Heart right ventricle (tissue), 16 donors: ENCODE measurements around the gene CNOT1. TPM values are rescaled to one million over a fixed set of nuclear protein-coding genes. Genes with fewer than 3 reads are reported as not detected.

Experiments used
- ATAC-seq, 8 donors: fragments of 200-7000 bp; cut with Tn5 transposase; one replicate each; pipeline ENCODE4 v1.9.1; 2020; ENCODE audit warnings: mild to moderate bottlenecking in 8 of 8, moderate library complexity in 8 of 8, moderate number of reproducible peaks in 1 of 8
- DNase-seq, 2 donors: peaks; one replicate each; pipeline ENCODE4 v3.0.0-alpha.2; 2020
- H3K27ac ChIP-seq, 10 donors: fragments of 200-600 bp; sonication (generic) in 2 of 10; one replicate each; pipeline versions ENCODE4 v1.5.0 to v1.8.0; 2020 to 2022; ENCODE audit warnings: mild to moderate bottlenecking in 3 of 10
- H3K27me3 ChIP-seq, 7 donors: fragments of 200-600 bp; one replicate each; pipeline ENCODE4 v1.8.0; 2021 to 2022; ENCODE audit warnings: mild to moderate bottlenecking in 2 of 7
- H3K36me3 ChIP-seq, 9 donors: fragments of 200-600 bp; sonication (generic) in 1 of 9; one replicate each; pipeline versions ENCODE4 v1.5.0 to v1.8.0; 2020 to 2022; ENCODE audit warnings: mild to moderate bottlenecking in 2 of 9
- H3K4me1 ChIP-seq, 9 donors: fragments of 200-600 bp; sonication (generic) in 1 of 9; one replicate each; pipeline versions ENCODE4 v1.5.0 to v1.8.0; 2020 to 2022; ENCODE audit warnings: mild to moderate bottlenecking in 4 of 9
- H3K4me3 ChIP-seq, 10 donors: fragments of 200-600 bp; sonication (generic) in 2 of 10; one replicate each; pipeline versions ENCODE4 v1.5.0 to v1.8.0; 2020 to 2022; ENCODE audit warnings: mild to moderate bottlenecking in 7 of 10, moderate library complexity in 2 of 10
- H3K9me3 ChIP-seq, 11 donors: fragments of 200-600 bp in 10 of 11; sonication (generic) in 2 of 11; one replicate each; pipeline versions ENCODE4 v1.5.0 to v1.8.0; 2013 to 2022; ENCODE audit warnings: mild to moderate bottlenecking in 2 of 11, control low read depth in 1 of 11, moderate library complexity in 1 of 11
- CTCF ChIP-seq, 9 donors: fragments of 200-600 bp; sonication (generic) in 2 of 9; IDR thresholded peaks; one replicate each; pipeline versions ENCODE4 v1.5.0 to v1.8.0; 2021 to 2022; ENCODE audit warnings: antibody characterized with exemption in 9 of 9, mild to moderate bottlenecking in 5 of 9, moderate library complexity in 1 of 9
- WGBS, 2 donors: extraction: QIAGEN DNeasy Blood & Tissue Kit; methylation state at CpG; one replicate each; pipeline ENCODE4 v1.1.7; 2013; ENCODE audit warnings: inconsistent platforms in 1 of 2; 5-methylcytosine and 5-hydroxymethylcytosine counted together
- intact Hi-C, 10 donors: fragments of 100-400 bp; cut with DNase I; formaldehyde crosslinking; loops; one replicate each; pipeline versions ENCODE4 v1.11.1 to v1.14.2; 2022
- polyA plus RNA-seq, 2 donors: library from polyadenylated mRNA; stranded (reverse); fragments of 200-250 nt; gene quantifications; one replicate each; pipeline ENCODE4 v1.2.3, GENCODE V29; 2013
- total RNA-seq, 10 donors: library from RNA; stranded (reverse); fragmentation: NEBNext Ultra II Directional in 3 of 10; extraction: Animal tissue kit (Norgen Biotek cat#: 25700) in 3 of 10; gene quantifications; one replicate each; pipeline versions ENCODE4 v1.2.1 to v1.2.4, GENCODE V29; 2021 to 2023
- donor health status: Arrhythmogenic right ventricular cardiomyopathy.
- donor health status: ischemic (EF 13 %, LVEDD 7.1; RV severe dilation, severe dysfunction).
- donor health status: healthy with polysubstance abuse.
- donor health status: DM: no; HTN: yes; CAD: no.
- donor health status: DM: no; HTN: no; CAD: no.
- donor health status: ischemic (EF 25% LVEDD 6.9; RV normal size, moderate dysfunction).
- donor health status: ischemic (EF 25% LVEDD 5.7; RV mildly dilated, moderate dysfunction).
- donor health status: healthy.
- donor health status: DM: yes; HTN: yes; CAD: no.
- donor health status: Ischemic cardiomyopathy.
- donor health status: ischemic (EF 35%, LVEDD 5.7; RV mildly dilated, moderate dysfunction).
- donor health status: nonischemic (EF 11% LVEDD 7.7; RV severe dilation, severe dysfunction).
- donor health status: DM: yes; HTN: yes; CAD: no.
- donor health status: PGD.
- donor health status: ischemic (EF 29% LVEDD 5.4; RV normal size, mild dysfunction).
- donor health status: nonischemic (EF 23%, LVEDD 6.1; RV moderate dilation, normal function).

CNOT1 gene
- total and polyA plus RNA-seq, 12 donors = 27.2 to 102 (median 81.7) TPM

- intact Hi-C loops = loop anchor here in 6 of 10 donors (5.0 to 10.0 kb wide), 6 partner anchors 115 to 248 kb away; partner anchors contain the start of genes CNOT1 (in 1 of the 6) and GOT2 (in 1 of the 6)
- no peak for TF ChIP-seq CTCF (IDR thresholded peaks at IDR 0.05)
- peak overlapping the region in 1 of 10 donors; percentile 26 for H3K27ac ChIP-seq
- H3K27me3 ChIP-seq = no peaks in the 10 kb centered on the region
- WGBS, 2 donors = 88 to 92% methylated on average over 9 of the region's 9 CpGs
- ATAC-seq (no peak), DNase-seq (no peak)
- H3K36me3 ChIP-seq = peaks cover 0 to 75% (median 6%) of the 10 kb centered on the region in 9 donors
- no peak overlapping the region for H3K4me3 ChIP-seq
- no peaks in the 10 kb centered on the region for H3K9me3 ChIP-seq
- H3K4me1 ChIP-seq = peaks cover 0 to 17% (median 3%) of the 10 kb centered on the region in 9 donors
These were observed 120.2 kb downstream of the CNOT1 start for GRCh38 chr16:58509256-58510096.

GRCh38 chr16:58508671-58509251 lies 120.9 kb downstream of the CNOT1 start:
- no peak overlapping the region for H3K27ac ChIP-seq
- H3K9me3 ChIP-seq = no peaks in the 10 kb centered on the region
- DNase-seq = no peak
- ATAC-seq = no peak
- TF ChIP-seq CTCF (IDR thresholded peaks at IDR 0.05) = no peak
- H3K4me1 ChIP-seq = peaks cover 0 to 13% (median 0%) of the 10 kb centered on the region in 9 donors
- H3K4me3 ChIP-seq = no peak overlapping the region
- 75 to 83% methylated on average over 5 of the region's 5 CpGs for WGBS, 2 donors
- intact Hi-C loops = loop anchor here in 1 of 10 donors (10.0 kb wide), 1 partner anchor 146 kb away; no protein-coding TSS in a partner anchor
- H3K36me3 ChIP-seq = peaks cover 0 to 82% (median 12%) of the 10 kb centered on the region in 9 donors
- no peaks in the 10 kb centered on the region for H3K27me3 ChIP-seq

GRCh38 chr16:58507963-58508670 lies 121.5 kb downstream of the CNOT1 start:
- Histone ChIP-seq H3K9me3 (no peaks in the 10 kb centered on the region), H3K27me3 (no peaks in the 10 kb centered on the region), H3K4me1 (peaks cover 0 to 13% (median 0%) of the 10 kb centered on the region in 9 donors), H3K4me3 (no peak overlapping the region), H3K27ac (no peak overlapping the region), H3K36me3 (peaks cover 0 to 87% (median 12%) of the 10 kb centered on the region in 9 donors)
- intact Hi-C loops = loop anchor here in 1 of 10 donors (10.0 kb wide), 1 partner anchor 147 kb away; no protein-coding TSS in a partner anchor
- no peak for ATAC-seq
- TF ChIP-seq CTCF (IDR thresholded peaks at IDR 0.05) = no peak
- WGBS, 2 donors = 92 to 93% methylated on average over 14 of the region's 14 CpGs
- no peak for DNase-seq
